Neuronal stem cell (in vitro differentiated cells): ENCODE measurements around the gene SMARCD2.

Source experiments
- DNase-seq: peaks from one replicate; pipeline ENCODE4 v3.0.0-alpha.2; 2013; ENCODE audit warnings: low spot score
- H2AFZ ChIP-seq: one replicate; pipeline ENCODE4 v1.6.1; 2013; ENCODE audit warnings: mild to moderate bottlenecking, low read length, inconsistent platforms
- H2AK5ac ChIP-seq: 2 replicates; pipeline ENCODE4 v1.6.1; 2013; ENCODE audit warnings: low read depth, mild to moderate bottlenecking, inconsistent platforms, low read length, moderate library complexity, mixed read lengths
- H2BK120ac ChIP-seq: 2 replicates; pipeline ENCODE4 v1.6.1; 2013; ENCODE audit warnings: low read depth, mild to moderate bottlenecking, inconsistent platforms, low read length, moderate library complexity, mixed read lengths
- H2BK12ac ChIP-seq: one replicate; pipeline ENCODE4 v1.6.1; 2013; ENCODE audit warnings: low read length, inconsistent platforms
- H2BK15ac ChIP-seq: 2 replicates; pipeline ENCODE4 v1.6.1; 2013; ENCODE audit warnings: mild to moderate bottlenecking, low read length, inconsistent platforms, mixed read lengths
- H2BK5ac ChIP-seq: one replicate; pipeline ENCODE4 v1.6.1; 2013; ENCODE audit warnings: inconsistent platforms, mild to moderate bottlenecking, low read length, moderate library complexity
- H3K14ac ChIP-seq: one replicate; pipeline ENCODE4 v1.6.1; 2013; ENCODE audit warnings: low read length, inconsistent platforms
- H3K18ac ChIP-seq: 2 replicates; pipeline ENCODE4 v1.6.1; 2013; ENCODE audit warnings: low read length, inconsistent platforms
- H3K23ac ChIP-seq: 2 replicates; pipeline ENCODE4 v1.6.1; 2013; ENCODE audit warnings: low read depth, mild to moderate bottlenecking, mixed read lengths, low read length, inconsistent platforms; ENCODE audit not compliant: poor library complexity
- H3K27ac ChIP-seq: replicated peaks from 3 replicates; pipeline ENCODE4 v1.5.1; 2013; ENCODE audit warnings: low read length, inconsistent platforms
- H3K27me3 ChIP-seq, 3 experiments: 2 replicates each; pipeline ENCODE4 v1.6.1; 2013; ENCODE audit warnings: low read length in 3 of 3, mild to moderate bottlenecking in 2 of 3, inconsistent platforms in 1 of 3, low read depth in 1 of 3, mixed read lengths in 1 of 3, moderate library complexity in 1 of 3; ENCODE audit not compliant: control insufficient read depth in 3 of 3, insufficient read depth in 3 of 3
- H3K36me3 ChIP-seq, 2 donors: replicated peaks in 1 of 2; 2 replicates each; pipeline ENCODE4 v1.6.1; 2013; ENCODE audit warnings: low read length in 2 of 2; ENCODE audit not compliant: control insufficient read depth in 2 of 2, insufficient read depth in 2 of 2
- H3K4ac ChIP-seq: 2 replicates; pipeline ENCODE4 v1.6.1; 2013; ENCODE audit warnings: inconsistent platforms, mild to moderate bottlenecking, low read length, moderate library complexity
- H3K4me1 ChIP-seq, 2 donors: 1 replicate in 1 of 2; 2 replicates in 1 of 2; pipeline ENCODE4 v1.6.1; 2013; ENCODE audit warnings: low read length in 2 of 2, low read depth in 1 of 2; ENCODE audit not compliant: control insufficient read depth in 2 of 2, insufficient read depth in 1 of 2
- H3K4me2 ChIP-seq: one replicate; pipeline ENCODE4 v1.6.1; 2013; ENCODE audit warnings: mild to moderate bottlenecking, low read length, inconsistent platforms; ENCODE audit not compliant: insufficient read depth, poor library complexity, severe bottlenecking
- H3K4me3 ChIP-seq, 2 donors: 2 replicates each; pipeline ENCODE4 v1.5.1; 2013; ENCODE audit warnings: low read length in 2 of 2, mild to moderate bottlenecking in 2 of 2, inconsistent platforms in 1 of 2, moderate library complexity in 1 of 2
- H3K79me1 ChIP-seq: one replicate; pipeline ENCODE4 v1.6.1; 2013; ENCODE audit warnings: low read depth, mild to moderate bottlenecking, inconsistent platforms, low read length, moderate library complexity
- H3K9ac ChIP-seq: one replicate; pipeline ENCODE4 v1.6.1; 2013; ENCODE audit warnings: mild to moderate bottlenecking, low read depth, low read length, inconsistent platforms; ENCODE audit not compliant: poor library complexity
- H3K9me3 ChIP-seq, 2 donors: replicated peaks in 1 of 2; 2 replicates each; pipeline versions ENCODE3 to v1.6.1; 2013; ENCODE audit warnings: low read length in 2 of 2, mild to moderate bottlenecking in 2 of 2, inconsistent platforms in 1 of 2, low read depth in 1 of 2, mixed read lengths in 1 of 2, moderate library complexity in 1 of 2; ENCODE audit not compliant: control insufficient read depth in 2 of 2, insufficient read depth in 1 of 2
- H4K8ac ChIP-seq: one replicate; pipeline ENCODE4 v1.6.1; 2013; ENCODE audit warnings: low read depth, mild to moderate bottlenecking, inconsistent platforms, low read length, moderate library complexity
- H4K91ac ChIP-seq: one replicate; pipeline ENCODE4 v1.6.1; 2013; ENCODE audit warnings: low read length, low read depth, mild to moderate bottlenecking, inconsistent platforms; ENCODE audit not compliant: poor library complexity
- WGBS, 2 donors: extraction: QIAGEN DNeasy Blood & Tissue Kit; methylation state at CpG; one replicate each; pipeline ENCODE4 v1.1.7; 2013; ENCODE audit warnings: missing lambda C conversion rate in 2 of 2, mixed read lengths in 1 of 2; ENCODE audit not compliant: insufficient read length in 2 of 2, insufficient replicate concordance in 1 of 2; ENCODE audit errors: extremely low coverage in 2 of 2; 5-methylcytosine and 5-hydroxymethylcytosine counted together

Gene SMARCD2

GRCh38 chr17:63786971-63787711 is 55.3 kb downstream of the SMARCD2 start:
- Histone ChIP-seq H3K23ac (no peak overlapping the region), H2BK15ac (no peak overlapping the region), H3K9ac (no peak overlapping the region), H3K4me2 (no peak overlapping the region), H3K4ac (no peak overlapping the region), H2BK120ac (no peak overlapping the region), H3K4me3 (no peak overlapping the region), H3K27me3 (no peaks in the 10 kb centered on the region), H3K79me1 (peaks cover 2% of the 10 kb centered on the region), H2AFZ (no peak overlapping the region), H3K27ac (no peak overlapping the region), H3K9me3 (no peaks in the 10 kb centered on the region), H2AK5ac (no peak overlapping the region), H4K8ac (no peak overlapping the region), H3K14ac (no peak overlapping the region), H2BK12ac (no peak overlapping the region), H4K91ac (no peak overlapping the region), H3K36me3 (peaks cover 16 to 100% of the 10 kb centered on the region in 2 donors), H3K4me1 (no peaks in the 10 kb centered on the region), H2BK5ac (no peak overlapping the region), H3K18ac (no peak overlapping the region)
- WGBS, 2 donors = no CpG with 5 or more reads among the region's 13 CpGs
- no peak for DNase-seq

- Histone ChIP-seq H3K79me1 (peaks cover 2% of the 10 kb centered on the region), H3K4me2 (no peak overlapping the region), H3K27ac (no peak overlapping the region), H4K8ac (no peak overlapping the region), H3K4me1 (no peaks in the 10 kb centered on the region), H3K4ac (no peak overlapping the region), H3K14ac (no peak overlapping the region), H2BK120ac (no peak overlapping the region), H2BK12ac (no peak overlapping the region), H2BK5ac (no peak overlapping the region), H4K91ac (no peak overlapping the region), H3K23ac (no peak overlapping the region), H3K27me3 (no peaks in the 10 kb centered on the region), H2BK15ac (no peak overlapping the region), H2AFZ (no peak overlapping the region), H3K18ac (no peak overlapping the region), H3K36me3 (peaks cover 15 to 96% of the 10 kb centered on the region in 2 donors), H3K4me3 (no peak overlapping the region), H2AK5ac (no peak overlapping the region), H3K9me3 (no peaks in the 10 kb centered on the region), H3K9ac (no peak overlapping the region)
- no peak for DNase-seq
- no CpG with 5 or more reads among the region's 1 CpG for WGBS, 2 donors
Measured at GRCh38 chr17:63786117-63786516, 56.4 kb downstream of the SMARCD2 start.

- Histone ChIP-seq H2BK5ac (no peak overlapping the region), H3K4me3 (no peak overlapping the region), H2BK15ac (no peak overlapping the region), H3K9me3 (no peaks in the 10 kb centered on the region), H3K36me3 (peaks cover 15 to 96% of the 10 kb centered on the region in 2 donors), H3K18ac (no peak overlapping the region), H4K8ac (no peak overlapping the region), H2BK120ac (no peak overlapping the region), H2AFZ (no peak overlapping the region), H3K23ac (no peak overlapping the region), H3K4me2 (no peak overlapping the region), H3K4ac (no peak overlapping the region), H3K9ac (no peak overlapping the region), H3K27ac (no peak overlapping the region), H3K14ac (no peak overlapping the region), H3K4me1 (no peaks in the 10 kb centered on the region), H2BK12ac (no peak overlapping the region), H2AK5ac (no peak overlapping the region), H3K27me3 (no peaks in the 10 kb centered on the region), H4K91ac (no peak overlapping the region), H3K79me1 (peaks cover 2% of the 10 kb centered on the region)
- no CpG with 5 or more reads among the region's 1 CpG for WGBS, 2 donors
- no peak for DNase-seq
Measured at GRCh38 chr17:63785556-63785955, 56.9 kb downstream of the SMARCD2 start.

- H3K79me1 ChIP-seq = peaks cover 2% of the 10 kb centered on the region
- no peak overlapping the region for H3K4me2 ChIP-seq
- H2BK12ac ChIP-seq = no peak overlapping the region
- H3K14ac ChIP-seq = no peak overlapping the region
- H3K27ac ChIP-seq = no peak overlapping the region
- H3K4me3 ChIP-seq = no peak overlapping the region
- no peak overlapping the region for H4K8ac ChIP-seq
- no CpG with 5 or more reads among the region's 6 CpGs for WGBS, 2 donors
- no peaks in the 10 kb centered on the region for H3K9me3 ChIP-seq
- H2BK5ac ChIP-seq = no peak overlapping the region
- no peak overlapping the region for H3K18ac ChIP-seq
- H3K4ac ChIP-seq = no peak overlapping the region
- no peak overlapping the region for H3K23ac ChIP-seq
- no peak overlapping the region for H2AK5ac ChIP-seq
- no peak overlapping the region for H2BK15ac ChIP-seq
- no peak overlapping the region for H2BK120ac ChIP-seq
- no peaks in the 10 kb centered on the region for H3K27me3 ChIP-seq
- H3K9ac ChIP-seq = no peak overlapping the region
- no peaks in the 10 kb centered on the region for H3K4me1 ChIP-seq
- H4K91ac ChIP-seq = no peak overlapping the region
- DNase-seq = no peak
- H2AFZ ChIP-seq = no peak overlapping the region
- H3K36me3 ChIP-seq = peaks cover 10 to 95% of the 10 kb centered on the region in 2 donors
Measured at GRCh38 chr17:63783522-63783921, 59.0 kb downstream of the SMARCD2 start.
